Activated CD4-positive, alpha-beta T cell treated with anti-CD3 and anti-CD28 coated beads, Interleukin-10, Interleukin-2, amounts not matched to agents 100 ng/mL and 50 ng/mL, durations not matched to agents 16 hours and 8 hours (primary cell): ENCODE measurements around the gene KRTAP5-1.

ENCODE experiments used
- DNase-seq: peaks from one replicate; pipeline ENCODE4 v3.0.0-alpha.2; 2020

Gene KRTAP5-1

GRCh38 chr11:1540074-1540473, 45.0 kb downstream of the KRTAP5-1 start:
- no peak for DNase-seq

- DNase-seq = no peak
Observed at GRCh38 chr11:1538153-1538552, 46.9 kb downstream of the KRTAP5-1 start.

GRCh38 chr11:1536065-1536843, 48.8 kb downstream of the KRTAP5-1 start:
- no peak for DNase-seq

GRCh38 chr11:1534682-1535081, 50.4 kb downstream of the KRTAP5-1 start:
- no peak for DNase-seq
